ENCODE results near the gene ZNF587B.
"Not testable (repeated sequence)": the region's sequence is repeated elsewhere in the genome, so short reads cannot be mapped to it uniquely, and the experiment has no call there.

The ZNF587B gene

DNA sequence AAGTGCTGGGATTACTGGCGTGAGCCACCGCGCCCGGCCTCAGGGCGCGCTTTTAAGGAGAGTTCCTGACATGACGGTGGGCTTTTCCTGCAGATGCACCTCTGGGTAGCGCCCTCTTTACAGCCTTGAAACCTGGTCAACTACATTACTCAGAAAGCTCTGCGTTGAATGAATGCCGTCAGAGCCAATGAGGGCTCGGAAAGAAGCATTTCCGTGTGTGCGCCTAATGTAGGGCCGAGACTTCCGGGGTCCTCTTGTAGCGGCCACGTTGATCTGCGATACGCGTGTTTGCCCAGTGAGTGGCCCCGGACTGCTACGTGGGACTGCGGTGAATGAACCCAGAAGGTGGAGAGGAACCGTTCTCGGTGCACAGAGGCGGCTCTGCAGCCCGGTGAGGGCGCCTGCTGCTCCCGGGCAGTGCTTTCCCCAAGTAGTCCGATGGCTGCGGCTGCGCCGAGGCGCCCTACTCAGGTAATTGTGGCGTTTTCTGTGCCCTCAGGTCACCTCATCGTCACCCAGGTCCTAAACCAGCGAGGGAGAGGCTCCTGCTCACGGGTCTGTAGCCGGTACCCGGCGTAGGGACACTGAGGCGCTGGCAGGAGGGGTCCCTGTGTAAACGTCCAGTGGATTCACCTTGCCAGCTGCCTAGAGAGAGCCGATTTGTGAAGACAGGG, 10.5 kb upstream of the ZNF587B start:
- DNase-seq = peak; percentile 93

GRCh38 chr19:57820599-57820998, 9.5 kb upstream of the ZNF587B start:
- DNase-seq = no peak

DNA sequence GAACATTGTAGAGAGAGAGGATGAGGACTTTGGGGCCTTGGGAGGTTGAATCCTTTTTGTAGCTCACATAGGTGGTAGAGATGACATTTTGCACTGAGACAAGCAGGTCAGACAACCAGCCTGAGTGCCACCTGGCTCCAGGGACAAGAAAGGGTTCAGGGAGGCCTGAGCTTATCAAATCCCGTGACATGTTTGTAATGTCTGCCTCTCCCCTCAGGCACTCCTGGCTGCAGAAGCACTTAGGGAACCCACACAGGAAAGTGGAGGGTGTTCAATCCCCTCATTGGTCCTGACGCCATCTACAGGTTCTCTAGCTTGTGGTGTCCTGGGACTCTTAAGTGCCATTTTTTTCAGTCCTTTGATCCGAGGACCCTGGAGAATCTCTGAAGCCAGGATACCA, 9.0 kb upstream of the ZNF587B start:
- DNase-seq = not testable (repeated sequence)

DNA sequence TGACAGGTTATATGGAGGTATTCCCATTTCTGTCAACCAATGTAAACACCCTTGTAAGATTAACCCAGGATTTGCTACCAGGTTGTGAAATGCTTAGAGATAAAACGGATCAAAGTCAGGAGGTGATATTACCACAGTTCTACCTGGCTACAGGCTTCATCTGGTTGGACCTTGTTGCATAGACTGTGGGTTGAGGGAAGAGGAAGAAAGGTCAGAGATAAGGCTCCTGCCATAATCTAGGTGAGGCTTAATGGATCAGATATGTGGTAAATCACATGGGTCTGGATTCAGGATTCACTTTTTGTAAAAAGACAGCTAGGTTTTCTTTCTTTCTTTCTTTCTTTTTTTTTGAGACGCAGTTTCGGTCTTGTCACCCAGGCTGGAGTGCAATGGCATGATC, 8.6 kb upstream of the ZNF587B start:
- DNase-seq = not testable (repeated sequence)

GRCh38 chr19:57823155-57823554, 6.9 kb upstream of the ZNF587B start:
- DNase-seq = not testable (repeated sequence)

- not testable (repeated sequence) for DNase-seq
Observed at GRCh38 chr19:57823608-57824007, 6.5 kb upstream of the ZNF587B start.

DNA sequence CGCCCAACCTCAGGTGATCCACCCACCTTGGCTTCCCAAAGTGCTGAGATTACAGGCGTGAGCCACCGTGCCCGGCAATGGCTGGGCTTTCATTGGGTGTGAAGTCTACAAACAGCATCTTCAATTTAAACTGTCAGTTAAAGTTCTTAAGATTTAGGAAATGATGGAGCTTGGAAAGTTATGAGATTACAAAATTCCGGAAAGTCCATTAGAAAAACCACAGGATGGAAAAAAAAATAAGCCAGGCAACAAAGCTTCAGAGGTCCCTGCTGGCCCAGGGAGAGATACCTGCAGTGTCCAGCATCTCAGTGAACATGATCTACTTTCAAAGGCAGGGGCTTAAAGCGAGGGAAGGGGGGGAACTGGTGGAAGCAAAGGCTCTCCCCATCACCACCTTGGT, 4.6 kb upstream of the ZNF587B start:
- no peak for DNase-seq

DNA sequence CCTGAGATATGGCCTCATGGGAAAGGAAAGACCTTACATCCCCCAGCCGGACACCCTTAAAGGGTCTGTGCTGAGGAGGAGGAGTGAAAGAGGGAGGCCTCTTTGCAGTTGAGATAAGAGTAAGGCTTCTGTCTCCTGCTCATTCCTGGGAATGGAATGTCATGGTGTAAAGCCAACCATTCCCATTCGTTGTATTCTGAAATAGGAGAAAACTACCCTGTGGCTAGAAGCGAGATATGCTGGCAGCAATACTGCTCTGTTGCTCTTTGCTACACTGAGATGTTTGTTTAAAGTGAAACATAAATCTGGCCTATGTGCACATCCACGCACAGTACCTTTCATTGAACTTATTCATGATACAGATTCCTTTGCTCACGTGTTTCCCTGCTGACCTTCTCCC, 783 bp upstream of the ZNF587B start:
- DNase-seq = no peak

- not testable (repeated sequence) for DNase-seq
Observed at GRCh38 chr19:57836991-57837390, 6.9 kb downstream of the ZNF587B start.

DNA sequence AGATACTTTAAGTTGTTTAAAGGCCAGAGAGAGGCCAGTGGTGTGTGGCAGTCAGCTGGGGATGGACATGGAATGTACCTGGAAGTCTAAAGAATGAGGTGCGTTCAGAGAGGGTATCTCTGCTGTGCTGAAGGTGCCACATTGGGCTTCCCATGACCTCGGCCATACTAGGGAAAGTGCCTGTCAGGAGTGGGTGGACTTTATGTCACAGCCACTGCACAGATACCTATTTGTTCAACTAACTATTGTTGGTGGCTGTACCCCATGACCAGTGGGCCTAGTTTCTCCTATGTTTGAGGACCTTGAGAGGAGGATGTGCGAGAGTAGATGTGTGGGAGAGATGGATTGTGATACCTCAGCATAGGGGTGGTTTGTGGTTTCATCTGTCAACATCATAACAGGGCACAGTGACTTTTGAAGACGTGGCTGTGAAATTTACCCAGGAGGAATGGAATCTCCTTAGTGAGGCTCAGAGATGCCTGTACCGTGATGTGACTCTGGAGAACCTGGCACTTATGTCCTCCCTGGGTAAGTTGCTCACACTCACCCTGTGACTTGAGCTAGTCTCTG, 8.6 kb downstream of the ZNF587B start:
- not testable (repeated sequence) for DNase-seq

GRCh38 chr19:57841122-57841763, 11.1 kb downstream of the ZNF587B start:
- no peak for DNase-seq

DNA sequence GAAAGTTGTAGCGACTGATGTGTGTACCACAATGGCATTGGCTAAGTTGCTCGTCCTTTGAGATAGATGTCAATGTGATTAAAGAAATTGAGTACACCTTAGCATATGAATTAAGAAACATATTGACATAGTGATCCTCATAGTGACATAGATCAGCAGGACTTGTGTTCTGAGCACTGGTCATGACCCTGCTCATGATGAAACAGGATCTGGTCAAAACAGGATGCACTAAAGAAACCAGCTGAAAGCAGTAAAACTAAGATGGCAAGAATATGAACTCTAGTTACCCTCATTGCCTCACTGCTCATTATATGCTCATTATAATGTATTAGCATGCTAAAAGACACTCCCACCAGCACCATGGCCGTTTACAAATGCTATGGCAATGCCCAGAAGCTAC, 17.1 kb downstream of the ZNF587B start:
- not testable (repeated sequence) for DNase-seq

DNA sequence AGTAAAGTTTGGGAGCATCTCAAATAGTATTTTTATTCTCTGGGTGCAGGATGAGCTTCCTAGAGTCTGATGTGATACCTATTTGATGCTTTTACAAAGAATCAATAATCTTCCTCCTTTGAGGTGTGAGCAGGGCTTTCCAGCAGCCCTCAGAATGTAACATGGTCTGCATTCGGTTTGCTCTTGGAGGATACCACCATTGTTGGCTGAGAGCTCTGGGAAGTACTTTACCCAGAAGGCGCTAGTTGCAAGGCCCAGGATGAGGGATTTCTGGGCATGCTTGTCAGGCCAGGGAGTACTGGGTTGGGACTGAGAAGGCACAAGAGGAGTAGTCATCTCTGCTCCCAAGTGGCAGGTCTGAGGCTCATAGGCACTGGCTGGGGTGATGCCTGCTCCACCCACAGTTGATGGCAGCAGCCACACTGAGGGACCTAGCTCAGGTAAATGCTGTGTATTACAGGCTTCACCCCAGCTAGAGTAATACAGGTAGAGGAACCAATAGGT, 19.1 kb downstream of the ZNF587B start:
- DNase-seq = not testable (repeated sequence)

DNA sequence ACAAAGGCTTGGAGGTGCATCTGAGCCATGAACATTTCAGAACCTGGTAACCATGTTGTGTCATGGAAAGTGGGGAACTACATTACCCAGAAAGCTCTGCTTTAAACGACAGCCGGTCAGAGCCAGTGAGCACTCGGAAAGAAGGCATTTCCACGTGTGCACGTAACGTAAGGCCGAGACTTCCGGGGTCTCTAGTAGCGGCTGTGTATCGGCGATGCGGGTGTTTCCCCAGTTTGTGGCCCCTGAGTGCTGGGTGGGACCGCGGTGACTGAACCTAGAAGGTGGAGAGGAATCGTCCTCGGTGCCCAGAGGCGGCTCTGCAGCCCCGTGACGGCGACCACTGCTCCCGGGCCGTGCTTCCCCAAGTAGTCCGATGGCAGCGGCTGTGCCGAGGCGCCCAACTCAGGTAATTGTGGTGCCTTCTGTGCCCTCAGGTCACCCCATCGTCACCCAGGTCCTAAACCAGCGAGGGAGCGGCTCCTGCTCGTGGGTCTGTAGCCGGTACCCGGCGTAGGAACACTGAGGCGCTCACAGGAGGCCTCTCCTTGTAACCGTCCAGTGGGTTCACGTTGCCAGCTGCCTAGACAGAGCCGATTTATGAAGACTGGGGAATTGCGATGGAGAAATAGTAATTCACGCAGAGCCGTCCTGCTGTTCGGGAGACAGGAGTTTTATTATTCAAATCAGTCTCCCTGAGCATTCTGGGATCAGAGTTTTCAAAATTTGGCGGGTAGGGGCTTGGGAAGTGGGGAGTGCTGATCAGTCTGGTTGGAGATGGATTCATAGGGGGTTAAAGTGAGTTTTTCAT, 19.8 kb downstream of the ZNF587B start, which contains the start of gene ZNF587:
Gene ZNF587, plus strand, starts transcription at position 194 of the 808 bp plus-strand sequence. Its CDS starts 180 bp downstream, at position 374.
- peak; percentile 83 for DNase-seq

DNA sequence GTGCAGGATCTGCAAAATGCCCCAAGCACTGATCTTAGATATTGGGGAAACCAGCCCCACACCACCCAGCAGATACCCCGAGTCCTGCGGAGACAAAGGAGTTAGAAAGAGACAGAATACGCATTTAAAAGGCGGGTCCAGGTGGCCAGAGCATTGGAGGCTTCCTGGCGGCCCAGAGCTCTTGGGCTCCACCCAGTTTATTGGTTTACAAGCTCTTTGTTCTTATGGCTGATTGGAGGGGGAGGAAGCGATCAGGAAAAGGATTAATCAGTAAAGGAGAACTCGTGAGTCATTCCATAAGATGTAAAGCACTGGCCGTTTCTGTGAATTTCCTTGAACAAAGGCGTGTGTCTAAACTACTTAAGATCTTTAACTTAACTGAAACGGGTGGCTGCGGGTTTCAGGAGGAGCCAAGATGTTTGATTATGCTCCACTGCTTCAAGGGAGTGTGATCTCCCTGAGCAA, 20.5 kb downstream of the ZNF587B start:
- no peak for DNase-seq

- DNase-seq = not testable (repeated sequence)
Observed at GRCh38 chr19:57851812-57852603, 21.9 kb downstream of the ZNF587B start.

DNA sequence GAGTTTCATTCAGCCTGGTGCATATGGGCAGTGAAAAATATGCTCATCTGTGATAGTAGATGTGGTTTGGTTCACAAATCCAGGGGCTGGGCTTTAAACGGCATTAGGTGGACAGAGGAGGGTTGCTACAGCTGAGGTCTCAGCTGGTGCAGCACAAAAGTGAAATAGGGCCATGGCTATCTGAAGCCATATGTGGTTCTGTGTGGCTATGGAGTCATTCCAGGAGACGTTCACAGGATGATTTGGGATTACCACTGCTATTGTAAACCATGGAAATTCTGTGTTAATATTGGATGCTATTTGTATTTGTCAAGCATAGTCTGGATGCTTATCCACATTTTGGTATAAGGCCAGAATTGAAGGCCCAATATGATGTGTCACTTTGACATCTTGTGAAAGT, 24.0 kb downstream of the ZNF587B start:
- not testable (repeated sequence) for DNase-seq

DNA sequence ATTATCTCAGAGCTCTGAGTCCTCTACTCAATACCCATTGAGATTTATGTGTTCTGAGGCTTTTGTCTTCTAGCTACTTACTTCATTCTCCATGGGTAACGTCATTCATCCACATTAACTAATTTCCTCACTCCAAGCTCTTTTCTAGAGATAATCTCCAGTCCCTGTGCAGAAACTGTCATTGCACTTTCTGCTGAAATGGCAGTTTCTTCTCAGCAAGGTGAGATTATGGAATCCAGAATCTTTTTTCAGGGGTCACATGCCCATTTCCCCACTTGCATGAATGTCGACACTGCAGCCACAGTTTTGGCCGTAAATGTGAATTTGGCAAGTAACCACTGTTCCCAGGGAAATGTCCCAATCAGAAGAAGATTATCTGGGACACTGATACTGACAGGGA, 32.3 kb downstream of the ZNF587B start:
- not testable (repeated sequence) for DNase-seq

DNA sequence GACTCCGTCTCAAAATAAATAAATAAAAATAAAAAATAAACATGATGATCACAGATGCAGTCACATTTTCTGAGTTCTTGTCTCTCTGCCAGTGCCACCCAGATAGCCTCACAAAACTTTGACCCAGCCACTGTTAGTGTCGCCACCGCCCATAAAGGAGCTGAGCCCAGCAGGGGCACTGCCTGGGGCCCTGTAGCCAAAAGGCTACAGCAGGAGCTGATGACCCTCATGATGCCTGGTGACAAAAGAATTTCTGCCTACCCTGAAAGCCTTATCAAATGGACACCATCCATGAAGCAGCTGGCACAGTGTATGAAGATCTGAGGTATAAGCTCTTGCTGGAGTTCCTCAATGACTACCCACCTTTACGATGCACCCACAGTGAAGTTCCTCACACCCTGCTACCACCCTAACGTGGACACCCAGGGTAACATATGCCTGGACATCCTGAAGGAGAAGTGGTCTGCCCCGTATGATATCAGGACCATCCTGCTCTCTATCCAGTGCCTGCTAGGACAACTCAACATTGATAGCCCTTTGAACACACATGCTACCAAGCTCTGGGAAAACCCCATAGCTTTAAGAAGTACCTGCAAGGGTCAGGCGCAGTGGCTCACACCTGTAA, 37.9 kb downstream of the ZNF587B start:
- DNase-seq = no peak

GRCh38 chr19:57869655-57870054, 39.6 kb downstream of the ZNF587B start:
- not testable (repeated sequence) for DNase-seq

DNA sequence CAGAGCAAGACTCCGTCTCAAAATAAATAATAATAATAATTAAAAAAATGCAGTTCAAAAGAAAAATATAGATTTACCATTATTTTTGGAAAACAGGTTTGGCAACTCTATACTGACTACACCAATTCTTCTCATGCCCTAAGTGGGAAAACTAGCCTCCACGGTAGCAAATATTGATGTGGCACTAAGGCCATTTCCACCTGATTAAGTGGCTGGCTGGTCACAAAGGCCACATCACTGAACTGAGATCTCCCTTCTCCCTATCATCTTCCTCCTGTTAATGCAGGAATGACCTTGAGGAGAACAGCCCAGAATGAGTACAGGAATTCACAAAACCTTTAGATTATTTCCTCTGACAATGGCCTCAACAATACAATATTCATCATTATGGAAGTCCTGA, 40.1 kb downstream of the ZNF587B start:
- DNase-seq = no peak

- DNase-seq = no peak
Observed at GRCh38 chr19:57872450-57872849, 42.4 kb downstream of the ZNF587B start.

Data from NCI-H2171 treated with DMSO at 0.1 percent for 48 hours (cell line).